HG02759 (cell line): ENCODE data around the gene AFM.

ENCODE experiments used
- ATAC-seq: cut with Tn5 transposase; IDR thresholded peaks from one replicate; pipeline ENCODE4 v1.9.1; 2021; ENCODE audit warnings: mild to moderate bottlenecking, moderate library complexity; ENCODE audit not compliant: unreplicated experiment

AFM gene

GRCh38 chr4:73450398-73451004 lies 31.0 kb upstream of the AFM start:
- no peak for ATAC-seq

DNA sequence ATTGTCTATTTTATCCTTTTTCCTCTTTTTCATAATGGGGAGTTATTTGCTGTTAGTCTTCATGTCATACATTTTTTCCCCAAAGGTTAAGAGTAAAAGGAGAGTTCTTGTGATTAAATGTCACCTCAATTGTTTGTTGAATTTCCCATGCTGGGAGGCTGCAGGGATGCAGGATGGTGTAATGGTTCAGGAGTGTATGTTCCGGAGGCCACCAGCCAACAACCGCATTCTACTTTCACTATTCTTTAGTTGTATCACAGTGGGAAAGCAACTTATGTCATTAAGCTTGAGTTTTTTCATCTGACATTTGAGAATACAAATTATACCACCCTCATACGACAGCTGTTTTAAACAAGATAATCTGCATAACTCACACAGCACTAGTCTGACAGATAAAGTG lies 30.1 kb upstream of the AFM start:
- ATAC-seq, result no peak

- no peak for ATAC-seq
Observed at GRCh38 chr4:73451981-73452747, 29.4 kb upstream of the AFM start.

DNA sequence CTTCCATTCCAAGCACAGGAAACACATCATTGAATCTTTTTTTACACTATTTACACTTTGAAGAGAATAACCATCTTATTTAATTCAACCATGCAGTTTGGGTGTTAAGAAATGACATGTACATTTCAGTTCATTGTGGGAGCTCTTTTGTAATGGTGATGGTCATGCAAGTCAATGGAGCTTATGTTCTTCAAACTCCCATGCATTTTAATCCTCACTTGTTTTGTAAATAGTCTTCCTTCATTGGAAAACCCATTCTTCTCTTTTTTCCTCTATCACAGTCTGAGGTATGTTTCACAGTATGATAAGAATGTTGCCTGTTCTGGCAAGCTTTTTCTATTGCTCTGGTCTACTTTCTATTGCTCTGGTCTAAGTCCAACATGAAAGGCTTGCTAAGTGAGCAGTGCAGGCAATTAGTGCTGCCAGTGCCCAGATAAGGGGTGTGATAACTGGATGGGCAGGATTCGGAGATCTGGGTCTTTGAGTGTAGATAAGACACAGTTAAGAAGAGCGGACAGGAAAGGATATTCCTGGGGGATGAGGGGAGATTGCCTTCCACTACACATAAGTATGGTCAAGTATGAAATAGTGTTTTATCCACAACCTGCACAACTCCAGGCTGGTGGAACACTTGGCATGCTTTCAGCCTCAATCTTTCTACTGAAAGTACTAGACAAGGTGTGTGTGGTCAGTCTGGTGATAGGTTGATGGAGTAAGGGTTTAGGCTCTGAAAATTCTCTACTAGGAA lies 28.4 kb upstream of the AFM start:
- ATAC-seq, result no peak

DNA sequence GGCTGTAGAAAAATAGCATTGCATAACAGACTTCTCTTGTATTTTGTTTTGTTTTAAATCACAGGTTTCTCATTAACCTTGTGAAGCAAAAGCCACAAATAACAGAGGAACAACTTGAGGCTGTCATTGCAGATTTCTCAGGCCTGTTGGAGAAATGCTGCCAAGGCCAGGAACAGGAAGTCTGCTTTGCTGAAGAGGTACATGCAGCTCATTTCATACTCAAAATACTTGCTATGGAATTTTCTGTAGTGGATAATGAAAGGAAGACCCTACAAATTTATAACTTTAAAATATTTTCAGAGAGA lies 27.9 kb upstream of the AFM start:
- ATAC-seq, result no peak

- ATAC-seq, result no peak
Observed at GRCh38 chr4:73454920-73455319, 26.6 kb upstream of the AFM start.

DNA sequence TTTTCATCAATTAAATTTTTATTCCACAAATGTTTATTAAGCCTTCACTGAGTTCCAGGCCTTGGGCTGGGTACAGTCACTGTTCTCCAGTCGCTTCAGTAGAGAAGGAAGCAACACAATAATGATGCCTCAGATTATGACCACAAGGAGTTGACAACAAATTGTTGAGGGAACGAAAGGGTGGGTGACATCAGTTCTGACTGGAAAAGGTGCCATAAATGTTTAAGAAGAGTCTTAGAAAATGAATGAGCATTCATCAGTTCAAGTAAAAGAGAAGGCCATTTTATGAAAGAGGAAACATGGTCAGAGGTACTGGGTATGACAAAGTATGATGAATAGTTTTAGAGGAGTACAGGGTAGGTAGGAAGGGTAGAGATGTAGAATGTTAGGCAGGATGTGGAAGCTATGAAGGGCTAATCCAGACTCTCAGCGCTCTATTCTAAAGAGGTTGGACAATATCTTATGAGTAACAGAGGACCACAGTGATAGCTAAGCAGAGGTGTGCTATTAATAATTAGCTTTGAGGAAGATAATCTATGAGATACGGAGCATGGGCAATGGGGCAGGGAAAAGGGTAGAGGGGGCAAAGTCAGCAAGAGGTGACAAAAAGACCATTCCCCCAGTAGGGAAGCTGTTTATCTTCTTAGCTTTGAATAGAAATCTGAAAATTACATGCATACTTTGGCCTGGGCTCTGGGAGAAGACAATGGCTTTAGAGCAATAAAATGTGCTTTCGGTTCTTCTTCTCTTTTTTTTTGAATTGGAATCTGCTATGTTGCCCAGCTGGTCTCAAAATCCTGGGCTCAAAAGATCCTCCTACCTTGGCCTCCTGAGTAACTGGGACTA lies 25.1 kb upstream of the AFM start:
- no peak for ATAC-seq

- no peak for ATAC-seq
Observed at GRCh38 chr4:73458184-73459047, 23.1 kb upstream of the AFM start.

DNA sequence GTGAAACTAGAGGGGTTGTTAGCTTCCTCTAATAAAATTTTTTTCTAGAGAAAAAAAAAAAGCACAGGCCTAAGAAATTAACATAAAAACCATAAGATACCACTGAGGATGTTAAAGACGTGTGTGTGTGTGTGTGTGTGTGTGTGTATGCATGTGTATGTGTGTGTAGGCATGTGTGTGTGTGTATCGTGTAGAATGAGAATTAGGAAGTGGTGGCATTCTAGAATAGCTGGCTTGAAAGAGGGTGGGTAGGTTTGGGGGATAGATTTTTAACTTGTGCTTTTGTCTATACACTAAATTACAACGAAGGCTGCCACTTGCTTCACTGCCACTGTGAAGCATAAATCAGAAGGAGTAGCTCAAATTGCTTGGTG lies 22.5 kb upstream of the AFM start:
- no peak for ATAC-seq

GRCh38 chr4:73460913-73461522 lies 20.5 kb upstream of the AFM start:
- no peak for ATAC-seq

DNA sequence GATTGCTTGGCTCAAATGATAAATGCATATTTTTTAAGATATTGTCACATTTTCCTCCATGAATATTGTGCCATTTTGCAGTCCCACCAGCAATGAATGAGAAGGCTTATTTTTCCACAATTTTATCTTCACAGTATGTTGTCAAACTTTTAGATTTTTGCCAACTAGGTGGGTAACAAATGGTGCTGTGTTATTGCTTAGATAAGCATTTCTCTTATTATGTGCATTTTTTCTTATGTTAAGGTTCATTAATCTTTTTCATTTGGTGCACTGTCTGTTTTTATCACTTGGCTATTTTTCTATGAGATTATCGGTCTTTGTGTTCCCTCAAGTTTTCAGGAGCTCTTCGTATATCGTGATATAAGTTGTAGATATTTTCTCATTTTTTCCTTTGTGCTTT lies 13.4 kb upstream of the AFM start:
- no peak for ATAC-seq

DNA sequence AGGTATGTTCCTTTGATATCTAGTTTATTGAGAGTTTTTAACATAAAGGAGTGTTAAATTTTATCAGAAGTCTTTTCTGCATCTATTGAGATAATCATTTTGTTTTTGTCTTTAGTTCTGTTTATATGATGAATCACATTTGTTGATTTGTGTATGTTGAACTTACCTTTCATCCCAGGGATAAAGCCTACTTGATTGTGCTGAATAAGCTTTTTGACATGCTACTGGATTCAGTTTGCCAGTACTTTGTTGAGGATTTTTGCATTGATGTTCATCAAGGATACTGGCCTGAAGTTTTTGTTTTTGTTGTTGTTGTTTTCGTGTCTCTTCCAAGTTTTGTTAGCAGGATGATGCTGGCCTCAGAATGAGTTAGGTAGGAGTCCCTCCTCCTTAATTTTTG lies 10.8 kb upstream of the AFM start:
- ATAC-seq, result no peak

GRCh38 chr4:73477176-73477575 lies 4.4 kb upstream of the AFM start:
- ATAC-seq, result no peak

DNA sequence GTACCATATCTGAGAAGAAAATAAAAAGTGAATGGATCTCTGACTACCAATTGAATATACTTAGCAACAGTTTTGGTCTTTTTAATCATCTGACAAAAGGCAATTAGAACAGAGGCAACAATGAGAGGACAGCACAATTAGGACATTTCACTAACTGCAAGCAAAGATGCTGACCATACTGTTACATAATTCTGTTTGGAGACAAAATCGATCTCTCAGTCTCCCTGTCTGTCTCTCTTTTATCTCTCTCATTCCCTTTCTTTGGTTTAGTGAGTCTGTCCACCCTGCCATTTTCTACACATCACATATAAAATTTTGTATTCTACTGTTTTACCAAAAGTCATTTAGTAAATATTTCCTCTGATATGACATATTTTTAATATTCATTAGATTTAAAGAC lies 2.2 kb upstream of the AFM start:
- ATAC-seq, result no peak

DNA sequence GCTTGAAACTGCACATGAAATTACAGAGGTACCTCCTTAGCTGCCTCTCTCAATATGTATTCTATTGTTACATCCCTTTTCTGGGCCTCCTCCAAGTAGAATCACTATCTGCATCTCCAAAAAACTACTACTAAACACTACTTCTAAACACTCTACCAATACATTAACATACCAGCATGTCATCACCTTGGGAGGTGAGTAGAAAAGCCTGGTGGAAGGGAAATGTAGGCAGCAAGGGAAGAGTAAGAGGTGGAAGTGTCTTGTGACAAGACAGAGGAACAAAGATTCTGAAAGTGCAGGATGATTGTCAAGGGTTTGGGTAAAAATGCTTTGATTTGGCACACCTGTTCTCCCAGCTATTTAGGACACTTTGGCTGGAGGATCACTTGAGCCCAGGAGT lies 3.5 kb downstream of the AFM start:
- no peak for ATAC-seq

DNA sequence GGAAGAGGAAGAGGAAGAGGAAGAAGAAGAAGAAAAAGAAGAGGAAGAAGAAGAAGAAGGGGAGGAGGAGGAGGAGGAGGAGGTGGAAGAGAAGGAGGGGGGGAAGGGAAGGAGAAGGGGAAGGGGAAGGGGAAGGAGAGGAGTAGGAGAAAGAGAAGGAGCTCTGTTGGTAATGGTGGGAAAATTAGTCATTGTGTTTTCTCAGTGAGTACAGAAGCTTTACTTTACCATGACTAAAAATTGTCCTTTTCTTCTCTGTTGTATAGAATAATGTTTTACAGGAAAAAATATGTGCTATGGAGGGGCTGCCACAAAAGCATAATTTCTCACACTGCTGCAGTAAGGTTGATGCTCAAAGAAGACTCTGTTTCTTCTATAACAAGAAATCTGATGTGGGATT lies 4.1 kb downstream of the AFM start:
- no peak for ATAC-seq

DNA sequence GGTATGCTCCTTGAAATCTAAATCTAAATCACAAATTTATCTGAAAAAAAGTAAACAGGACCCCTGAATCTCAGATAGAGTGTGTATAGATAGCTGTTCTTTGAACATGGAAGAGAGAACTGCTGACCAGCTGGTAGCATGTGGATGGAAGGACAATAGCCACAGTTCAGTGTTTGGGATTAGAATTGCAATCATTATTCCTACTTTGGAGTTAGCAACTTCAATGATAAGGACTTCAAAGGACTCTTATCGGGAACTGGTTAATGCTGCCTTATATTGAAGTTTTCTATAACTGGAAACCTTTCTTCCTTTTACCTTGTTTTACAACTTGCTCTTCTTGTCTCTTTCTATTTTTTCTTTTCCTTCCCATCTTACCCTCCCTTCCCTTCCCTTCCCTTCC lies 5.0 kb downstream of the AFM start:
- ATAC-seq, result no peak

DNA sequence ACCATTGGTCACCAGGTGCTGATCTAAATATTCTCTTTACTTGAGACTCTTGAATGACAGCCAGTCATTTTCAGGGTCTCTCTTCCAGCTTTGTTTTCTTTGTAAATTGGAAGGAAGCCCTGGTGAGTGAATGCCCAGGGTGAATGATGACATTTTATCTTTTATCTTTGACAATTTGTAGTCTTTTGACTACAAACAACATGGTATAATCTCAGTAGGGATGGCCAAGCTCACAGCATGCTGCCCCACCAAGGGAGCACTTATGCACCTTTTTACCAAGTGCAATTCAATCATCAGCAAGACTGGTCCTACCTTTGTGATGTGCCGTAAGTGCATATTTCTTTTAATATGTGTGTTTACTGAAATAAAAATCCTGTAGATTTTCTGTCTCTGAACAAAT lies 5.7 kb downstream of the AFM start:
- ATAC-seq, result no peak

DNA sequence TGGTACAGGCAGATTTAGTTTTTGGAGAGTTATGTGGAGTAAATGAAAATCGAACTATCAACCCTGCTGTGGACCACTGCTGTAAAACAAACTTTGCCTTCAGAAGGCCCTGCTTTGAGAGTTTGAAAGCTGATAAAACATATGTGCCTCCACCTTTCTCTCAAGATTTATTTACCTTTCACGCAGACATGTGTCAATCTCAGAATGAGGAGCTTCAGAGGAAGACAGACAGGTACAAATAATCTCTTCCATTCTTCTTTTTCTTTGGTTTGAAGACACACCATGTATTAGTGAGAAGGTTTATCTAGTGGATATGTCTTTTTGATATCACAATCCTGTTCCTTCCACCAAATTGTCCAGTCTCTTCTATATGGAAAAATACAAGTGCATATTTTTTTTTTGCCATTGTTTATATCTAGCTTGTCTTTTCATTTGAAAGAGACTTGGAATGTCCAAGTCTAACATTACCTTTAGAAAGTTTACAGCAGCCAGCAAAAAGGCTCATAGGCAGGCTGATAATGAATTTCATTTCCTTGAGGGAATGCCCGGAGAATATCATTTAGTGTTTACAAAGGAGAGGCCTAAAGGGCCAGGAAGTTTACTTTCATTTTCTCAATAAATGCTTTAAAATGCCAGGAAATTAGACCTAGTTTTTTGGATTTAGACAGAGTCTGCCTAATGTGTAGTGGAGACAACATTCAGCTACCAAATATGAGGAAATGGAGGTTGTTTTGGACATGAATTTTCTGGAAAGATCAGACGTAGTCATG lies 18.6 kb downstream of the AFM start:
- ATAC-seq, result no peak
